Testis (tissue), 3 donors: Measurements from ENCODE around the gene ALDH16A1. TPM values are rescaled to one million over a fixed set of nuclear protein-coding genes. Genes with fewer than 3 reads are reported as not detected.

Source experiments
- DNase-seq: peaks from one replicate; pipeline ENCODE4 v3.0.0-alpha.2; 2019
- H3K27ac ChIP-seq, 2 donors: fragments of 200-600 bp; sonication (generic); one replicate each; pipeline ENCODE4 v1.5.1; 2019
- H3K27me3 ChIP-seq: fragments of 200-600 bp; sonication (generic); one replicate; pipeline ENCODE4 v1.5.1; 2019
- H3K36me3 ChIP-seq: fragments of 200-600 bp; sonication (generic); one replicate; pipeline ENCODE4 v1.5.1; 2017; ENCODE audit warnings: low read depth; ENCODE audit errors: missing control alignments
- H3K4me1 ChIP-seq: fragments of 200-600 bp; sonication (generic); one replicate; pipeline ENCODE4 v1.5.1; 2019
- H3K4me3 ChIP-seq, 2 donors: fragments of 200-600 bp; sonication (generic); one replicate each; pipeline ENCODE4 v1.5.1; 2017 to 2019
- H3K9me3 ChIP-seq: fragments of 200-600 bp; sonication (generic); one replicate; pipeline ENCODE4 v1.5.1; 2017
- CTCF ChIP-seq, 3 experiments: fragments of 450-650 bp in 2 of 3; fragments of 200-600 bp in 1 of 3; sonication (generic) in 1 of 3; IDR thresholded peaks; one replicate each; pipeline ENCODE4 v1.5.1; 2016 to 2019; ENCODE audit warnings: antibody characterized with exemption in 3 of 3, mild to moderate bottlenecking in 2 of 3, moderate library complexity in 1 of 3
- POLR2A ChIP-seq: fragments of 450-650 bp; IDR thresholded peaks from one replicate; pipeline ENCODE4 v1.6.1; 2017; ENCODE audit warnings: antibody characterized with exemption, mild to moderate bottlenecking, moderate library complexity
- WGBS, 2 donors: methylation state at CpG; one replicate each; pipeline ENCODE4 v1.1.5; 2018; 5-methylcytosine and 5-hydroxymethylcytosine counted together
- intact Hi-C: fragments of 100-400 bp; cut with DNase I; formaldehyde crosslinking; loops from one replicate; pipeline ENCODE4 v1.15.1; 2023; ENCODE audit warnings: low total_unique reads
- polyA plus RNA-seq: library from polyadenylated mRNA; stranded (reverse); fragments of 350-450 nt; fragmentation: Illumina TruSeq; extraction: RNeasy Lipid Tissue Mini Kit (QIAGEN cat#74804); gene quantifications from one replicate; pipeline ENCODE4 v1.2.3, GENCODE V29; 2014; ENCODE audit warnings: low read depth, low replicate concordance; ENCODE audit not compliant: insufficient read depth
- total RNA-seq, 2 donors: library from RNA; depleted of rRNA; stranded (reverse); fragments of >200 nt; gene quantifications; one replicate each; pipeline ENCODE4 v1.2.3, GENCODE V29; 2016

ALDH16A1 gene
- total and polyA plus RNA-seq, 3 donors from 2014 or later, result 8.5 to 24.7 (median 22.4) TPM

GRCh38 chr19:49481020-49481683 is 28.1 kb downstream of the ALDH16A1 start:
- 88 to 91% methylated on average over 7 of the region's 7 CpGs for WGBS, 2 donors
- Histone ChIP-seq H3K36me3 (no peaks in the 10 kb centered on the region), H3K4me3 (no peak overlapping the region), H3K9me3 (no peaks in the 10 kb centered on the region), H3K27ac (no peak overlapping the region), H3K27me3 (no peaks in the 10 kb centered on the region), H3K4me1 (no peaks in the 10 kb centered on the region)
- no peak for DNase-seq
- intact Hi-C loops, result no loop called here
- no peak for TF ChIP-seq POLR2A
- no peak for TF ChIP-seq CTCF (IDR thresholded peaks at IDR 0.05)

- 70 to 76% methylated on average over 7 of the region's 7 CpGs for WGBS, 2 donors
These were observed 33.2 kb downstream of the ALDH16A1 start for GRCh38 chr19:49486232-49486631.

GRCh38 chr19:49486710-49487276 is 33.8 kb downstream of the ALDH16A1 start:
- H3K27me3 ChIP-seq, result no peaks in the 10 kb centered on the region
- no peak for DNase-seq
- H3K4me1 ChIP-seq, result peaks cover 15% of the 10 kb centered on the region
- WGBS, 2 donors, result 41 to 46% methylated on average over 22 to 23 of the region's 23 CpGs
- H3K4me3 ChIP-seq, result peak overlapping the region; percentile 84 to 100
- H3K9me3 ChIP-seq, result no peaks in the 10 kb centered on the region
- intact Hi-C loops, result no loop called here
- H3K36me3 ChIP-seq, result no peaks in the 10 kb centered on the region
- peak overlapping the region; percentile 85 to 89 for H3K27ac ChIP-seq
- TF ChIP-seq CTCF (IDR thresholded peaks at IDR 0.05) (peak in 1 of 3 experiments; percentile 25), POLR2A (no peak)

More at GRCh38 chr19:49486232-49486631, 33.2 kb downstream of the ALDH16A1 start:
- Histone ChIP-seq H3K36me3 (no peaks in the 10 kb centered on the region), H3K4me1 (peaks cover 15% of the 10 kb centered on the region), H3K27ac (peak overlapping the region in 1 of 2 donors; percentile 89), H3K27me3 (no peaks in the 10 kb centered on the region), H3K4me3 (peak overlapping the region in 1 of 2 donors; percentile 84), H3K9me3 (no peaks in the 10 kb centered on the region)
- no peak for DNase-seq
- TF ChIP-seq POLR2A (no peak), CTCF (IDR thresholded peaks at IDR 0.05) (no peak)
- intact Hi-C loops, result no loop called here

DNA sequence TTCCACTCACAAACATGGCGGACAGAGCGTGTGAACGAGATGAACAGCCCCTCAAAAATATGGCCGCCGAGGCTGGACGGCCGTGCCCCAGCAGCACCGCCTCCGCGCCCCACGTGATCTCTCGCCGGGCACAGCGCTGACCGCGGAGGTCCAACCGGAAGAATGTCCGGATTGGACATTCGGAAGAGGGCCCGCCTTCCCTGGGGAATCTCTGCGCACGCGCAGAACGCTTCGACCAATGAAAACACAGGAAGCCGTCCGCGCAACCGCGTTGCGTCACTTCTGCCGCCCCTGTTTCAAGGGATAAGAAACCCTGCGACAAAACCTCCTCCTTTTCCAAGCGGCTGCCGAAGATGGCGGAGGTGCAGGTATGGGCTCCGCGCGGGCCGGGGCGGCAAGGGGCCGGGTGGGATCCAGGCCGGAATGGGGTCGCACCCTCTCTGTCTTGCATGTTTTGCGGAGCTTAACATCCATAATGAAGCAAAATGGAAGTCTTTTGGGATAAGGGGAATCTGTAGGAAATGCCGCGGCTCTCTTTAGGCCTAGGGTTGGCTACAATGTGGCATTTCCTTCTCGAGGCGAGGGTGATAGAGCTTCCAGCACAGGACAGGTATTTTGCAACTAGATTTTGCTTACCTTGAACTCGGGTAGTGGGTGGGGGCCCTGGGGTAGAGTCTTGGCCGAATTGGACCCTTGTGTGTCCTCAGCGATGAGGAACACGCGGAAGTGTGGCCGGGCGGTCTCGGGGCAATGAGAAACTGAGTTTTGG is 34.4 kb downstream of the ALDH16A1 start, which contains the start of gene RPL13A:
Gene RPL13A (plus strand): TSS at position 332 of the 769 bp plus-strand sequence. CDS start 22 bp downstream, at position 354.
- H3K27ac ChIP-seq, result peak within 1 kb of the TSS; percentile 89 to 92
- no peaks in the 10 kb centered on the region for H3K27me3 ChIP-seq
- 1% methylated on average over 41 to 57 of the region's 57 CpGs for WGBS, 2 donors
- peak within 1 kb of the TSS; percentile 84 to 100 for H3K4me3 ChIP-seq
- peak; percentile 99 for DNase-seq
- TF ChIP-seq CTCF (IDR thresholded peaks at IDR 0.05), result no peak
- peak; percentile 66 for TF ChIP-seq POLR2A
- no peaks in the 10 kb centered on the region for H3K9me3 ChIP-seq
- intact Hi-C loops, result no loop called here
- peaks cover 15% of the 10 kb centered on the region for H3K4me1 ChIP-seq
- H3K36me3 ChIP-seq, result no peaks in the 10 kb centered on the region
